Trophoblast cell (in vitro differentiated cells and primary cell): ENCODE data around the gene PPP1R12A.

Experiments
- DNase-seq, 2 donors: peaks; one replicate each; pipeline ENCODE4 v3.0.0-alpha.2; 2016
- H2AFZ ChIP-seq: 2 replicates; pipeline ENCODE4 v1.6.1; 2013; ENCODE audit warnings: low read length, moderate library complexity, mild to moderate bottlenecking; ENCODE audit not compliant: insufficient read depth, poor library complexity
- H2AK5ac ChIP-seq: 2 replicates; pipeline ENCODE4 v1.6.1; 2013; ENCODE audit warnings: mild to moderate bottlenecking, low read length
- H2BK120ac ChIP-seq: 2 replicates; pipeline ENCODE4 v1.6.1; 2013; ENCODE audit warnings: low read length, mild to moderate bottlenecking, moderate library complexity; ENCODE audit not compliant: insufficient read depth, poor library complexity
- H2BK12ac ChIP-seq: 2 replicates; pipeline ENCODE4 v1.6.1; 2013; ENCODE audit warnings: mild to moderate bottlenecking, low read length, moderate library complexity
- H2BK5ac ChIP-seq: 2 replicates; pipeline ENCODE4 v1.6.1; 2013; ENCODE audit warnings: low read length, low read depth, moderate library complexity, mild to moderate bottlenecking; ENCODE audit not compliant: poor library complexity
- H3K14ac ChIP-seq: 2 replicates; pipeline ENCODE4 v1.6.1; 2013; ENCODE audit warnings: mild to moderate bottlenecking, low read length
- H3K18ac ChIP-seq: 2 replicates; pipeline ENCODE4 v1.6.1; 2013; ENCODE audit warnings: mild to moderate bottlenecking, low read length
- H3K23ac ChIP-seq: 2 replicates; pipeline ENCODE4 v1.6.1; 2013; ENCODE audit warnings: low read length
- H3K27ac ChIP-seq: 2 replicates; pipeline ENCODE4 v1.5.1; 2013; ENCODE audit warnings: low read depth, mild to moderate bottlenecking, inconsistent platforms, low read length, moderate library complexity
- H3K27me3 ChIP-seq: 2 replicates; pipeline ENCODE4 v1.6.1; 2013; ENCODE audit warnings: inconsistent platforms, mild to moderate bottlenecking, low read length, moderate library complexity; ENCODE audit not compliant: insufficient read depth
- H3K36me3 ChIP-seq, 2 experiments: 1 replicate in 1 of 2; 2 replicates in 1 of 2; pipeline ENCODE4 v1.6.1; 2013; ENCODE audit warnings: low read length in 2 of 2, mild to moderate bottlenecking in 2 of 2, moderate library complexity in 1 of 2; ENCODE audit not compliant: insufficient read depth in 2 of 2, control insufficient read depth in 1 of 2
- H3K4ac ChIP-seq: 2 replicates; pipeline ENCODE4 v1.6.1; 2013; ENCODE audit warnings: low read depth, mild to moderate bottlenecking, low read length, moderate library complexity
- H3K4me1 ChIP-seq, 2 experiments: 1 replicate in 1 of 2; 2 replicates in 1 of 2; pipeline ENCODE4 v1.6.1; 2013; ENCODE audit warnings: low read length in 2 of 2, mild to moderate bottlenecking in 2 of 2, moderate library complexity in 1 of 2; ENCODE audit not compliant: insufficient read depth in 2 of 2, control insufficient read depth in 1 of 2
- H3K4me2 ChIP-seq: 2 replicates; pipeline ENCODE4 v1.6.1; 2013; ENCODE audit warnings: inconsistent platforms, mild to moderate bottlenecking, low read length, moderate library complexity
- H3K4me3 ChIP-seq: 2 replicates; pipeline ENCODE4 v1.5.1; 2013; ENCODE audit warnings: mild to moderate bottlenecking, low read depth, low read length, inconsistent platforms
- H3K79me1 ChIP-seq: one replicate; pipeline ENCODE4 v1.6.1; 2013; ENCODE audit warnings: low read length
- H3K79me2 ChIP-seq: 2 replicates; pipeline ENCODE4 v1.6.1; 2013; ENCODE audit warnings: low read length, mild to moderate bottlenecking; ENCODE audit not compliant: control insufficient read depth, insufficient read depth, poor library complexity
- H3K9ac ChIP-seq: 2 replicates; pipeline ENCODE4 v1.6.1; 2013; ENCODE audit warnings: mild to moderate bottlenecking, low read length
- H3K9me3 ChIP-seq: 2 replicates; pipeline ENCODE4 v1.6.1; 2013; ENCODE audit warnings: low read depth, mild to moderate bottlenecking, control low read depth, inconsistent platforms, low read length; ENCODE audit not compliant: insufficient read depth
- H4K12ac ChIP-seq: 2 replicates; pipeline ENCODE4 v1.6.1; 2013; ENCODE audit warnings: low read depth, mild to moderate bottlenecking, low read length, moderate library complexity
- H4K8ac ChIP-seq: 2 replicates; pipeline ENCODE4 v1.6.1; 2013; ENCODE audit warnings: low read depth, mild to moderate bottlenecking, low read length, moderate library complexity
- H4K91ac ChIP-seq: one replicate; pipeline ENCODE4 v1.6.1; 2013; ENCODE audit warnings: low read depth, mild to moderate bottlenecking, low read length, moderate library complexity
- WGBS: extraction: QIAGEN DNeasy Blood & Tissue Kit; methylation state at CpG from one replicate; pipeline ENCODE4 v1.1.7; 2013; ENCODE audit warnings: missing lambda C conversion rate; ENCODE audit not compliant: insufficient read length, insufficient coverage; ENCODE audit errors: extremely low coverage; 5-methylcytosine and 5-hydroxymethylcytosine counted together

PPP1R12A gene

GRCh38 chr12:79936670-79937069, 1.8 kb upstream of the PPP1R12A start:
- H2AFZ ChIP-seq: no peak overlapping the region
- H2BK120ac ChIP-seq: no peak overlapping the region
- H3K9ac ChIP-seq: no peak overlapping the region
- H2BK5ac ChIP-seq: no peak overlapping the region
- H4K12ac ChIP-seq: no peak overlapping the region
- DNase-seq: no peak
- no peak overlapping the region for H4K8ac ChIP-seq
- no peak overlapping the region for H4K91ac ChIP-seq
- no peaks in the 10 kb centered on the region for H3K9me3 ChIP-seq
- H3K79me2 ChIP-seq: peaks cover 7% of the 10 kb centered on the region
- H3K36me3 ChIP-seq: no peaks in the 10 kb centered on the region
- peaks cover 12% of the 10 kb centered on the region for H3K79me1 ChIP-seq
- no peaks in the 10 kb centered on the region for H3K4me1 ChIP-seq
- H3K18ac ChIP-seq: no peak overlapping the region
- no peak overlapping the region for H3K27ac ChIP-seq
- H2AK5ac ChIP-seq: no peak overlapping the region
- H3K4ac ChIP-seq: no peak overlapping the region
- H3K4me3 ChIP-seq: no peak overlapping the region
- H3K27me3 ChIP-seq: no peaks in the 10 kb centered on the region
- H3K23ac ChIP-seq: no peak overlapping the region
- WGBS: no CpG with 5 or more reads among the region's 1 CpG
- H2BK12ac ChIP-seq: no peak overlapping the region
- no peak overlapping the region for H3K4me2 ChIP-seq
- no peak overlapping the region for H3K14ac ChIP-seq

GRCh38 chr12:79935624-79936345, 888 bp upstream of the PPP1R12A start:
- Histone ChIP-seq H2AFZ (peak overlapping the region; percentile 87), H3K79me2 (peaks cover 7% of the 10 kb centered on the region), H3K14ac (peak overlapping the region; percentile 84), H3K4me1 (no peaks in the 10 kb centered on the region), H3K4me3 (peak overlapping the region; percentile 89), H3K36me3 (no peaks in the 10 kb centered on the region), H2BK120ac (peak overlapping the region; percentile 70), H3K9me3 (no peaks in the 10 kb centered on the region), H3K4me2 (peak overlapping the region; percentile 71), H3K27me3 (no peaks in the 10 kb centered on the region), H4K12ac (peak overlapping the region; percentile 90), H4K91ac (peak overlapping the region; percentile 88), H3K18ac (no peak overlapping the region), H2AK5ac (no peak overlapping the region), H3K4ac (peak overlapping the region; percentile 65), H2BK12ac (no peak overlapping the region), H2BK5ac (peak overlapping the region; percentile 85), H3K27ac (peak overlapping the region; percentile 98), H4K8ac (peak overlapping the region; percentile 89), H3K9ac (peak overlapping the region; percentile 98), H3K23ac (no peak overlapping the region), H3K79me1 (peaks cover 12% of the 10 kb centered on the region)
- DNase-seq: peak in 1 of 2 donors; percentile 27
- no CpG with 5 or more reads among the region's 10 CpGs for WGBS

- H3K4me1 ChIP-seq: no peaks in the 10 kb centered on the region
- peak overlapping the region; percentile 11 for H2AK5ac ChIP-seq
Observed at GRCh38 chr12:79934281-79935020, 446 bp downstream of the PPP1R12A start.

GRCh38 chr12:79933532-79934264, 1.2 kb downstream of the PPP1R12A start:
- Histone ChIP-seq H3K9ac (peak overlapping the region; percentile 100), H3K79me1 (peaks cover 12% of the 10 kb centered on the region), H4K91ac (peak overlapping the region; percentile 92), H2BK120ac (no peak overlapping the region), H4K8ac (no peak overlapping the region), H3K18ac (no peak overlapping the region), H3K4me3 (peak overlapping the region; percentile 100), H3K36me3 (no peaks in the 10 kb centered on the region), H3K4ac (no peak overlapping the region), H3K27ac (peak overlapping the region; percentile 97), H3K14ac (no peak overlapping the region), H3K27me3 (no peaks in the 10 kb centered on the region), H3K4me1 (no peaks in the 10 kb centered on the region), H3K4me2 (peak overlapping the region; percentile 92), H3K23ac (no peak overlapping the region), H3K79me2 (peaks cover 7% of the 10 kb centered on the region), H2BK5ac (no peak overlapping the region), H2BK12ac (no peak overlapping the region), H4K12ac (no peak overlapping the region), H2AFZ (no peak overlapping the region), H2AK5ac (no peak overlapping the region), H3K9me3 (no peaks in the 10 kb centered on the region)
- peak in 1 of 2 donors; percentile 8 for DNase-seq
- no CpG with 5 or more reads among the region's 15 CpGs for WGBS

More at GRCh38 chr12:79934281-79935020, 446 bp downstream of the PPP1R12A start:
- peak overlapping the region; percentile 100 for H3K4me3 ChIP-seq
- WGBS: no CpG with 5 or more reads among the region's 53 CpGs
- H2BK120ac ChIP-seq: peak overlapping the region; percentile 27
- no peak overlapping the region for H2BK12ac ChIP-seq
- H3K9me3 ChIP-seq: no peaks in the 10 kb centered on the region
- H3K27ac ChIP-seq: peak overlapping the region; percentile 97
- no peaks in the 10 kb centered on the region for H3K27me3 ChIP-seq
- H3K18ac ChIP-seq: peak overlapping the region; percentile 89
- peak overlapping the region; percentile 92 for H4K91ac ChIP-seq
- peak in 1 of 2 donors; percentile 45 for DNase-seq
- H2BK5ac ChIP-seq: peak overlapping the region; percentile 54
- peak overlapping the region; percentile 92 for H3K4me2 ChIP-seq
- peak overlapping the region; percentile 84 for H4K12ac ChIP-seq
- peaks cover 7% of the 10 kb centered on the region for H3K79me2 ChIP-seq
- H3K4ac ChIP-seq: peak overlapping the region; percentile 76
- peak overlapping the region; percentile 87 for H4K8ac ChIP-seq
- H3K79me1 ChIP-seq: peaks cover 12% of the 10 kb centered on the region
- peak overlapping the region; percentile 91 for H3K14ac ChIP-seq
- no peaks in the 10 kb centered on the region for H3K36me3 ChIP-seq
- H3K9ac ChIP-seq: peak overlapping the region; percentile 100
- peak overlapping the region; percentile 99 for H3K23ac ChIP-seq
- H2AFZ ChIP-seq: peak overlapping the region; percentile 74
